ENCODE data around the gene C17orf50.

DNA sequence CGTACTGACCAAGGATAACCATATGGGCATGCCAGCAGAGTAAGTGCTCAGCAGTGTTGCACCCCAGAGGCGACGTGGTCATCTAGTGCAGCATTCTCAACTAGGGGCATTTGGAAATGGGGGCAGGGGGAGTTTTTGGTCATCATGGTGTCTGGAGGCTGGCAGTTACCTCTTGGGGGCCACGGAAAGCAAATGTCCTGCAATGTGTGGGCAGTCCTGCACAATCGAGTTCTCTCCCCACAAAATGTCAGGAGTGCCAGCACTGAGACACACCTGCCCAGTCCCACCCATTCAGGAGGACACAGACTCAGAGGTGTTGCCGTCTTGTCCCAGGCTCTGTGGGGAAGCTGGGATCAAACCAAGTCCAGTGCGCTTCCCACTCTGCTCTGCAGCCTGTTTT lies 26.3 kb upstream of the C17orf50 start:
- TF ChIP-seq YY1 (IDR thresholded peaks at IDR 0.05; ENCODE audit: insufficient read depth, insufficient read length) (no peak), SUZ12 (IDR thresholded peaks at IDR 0.05; ENCODE audit: extremely low read depth, insufficient read depth, insufficient read length) (no peak), ZNF274 (IDR thresholded peaks at IDR 0.05; ENCODE audit: low read depth, low read length) (no peak)
